Measurements from ENCODE around the gene CTBS.
A peak's percentile ranks its signal among the peaks of the same experiment; 100 is the strongest.
"Not testable (repeated sequence)": the region's sequence is repeated elsewhere in the genome, so short reads cannot be mapped to it uniquely, and the experiment has no call there.

Gene CTBS

GRCh38 chr1:84573967-84574842 lies at the start of gene CTBS:
CTBS (minus strand) TSS chr1:84574440; CDS start chr1:84574415, 25 bp downstream.
- peak; percentile 93 for DNase-seq (ENCODE audit: low read depth)

GRCh38 chr1:84621553-84621952 lies 47.3 kb upstream of the CTBS start:
- no peak for DNase-seq (ENCODE audit: low read depth)

- DNase-seq (ENCODE audit: low read depth), result peak; percentile 77
Observed at GRCh38 chr1:84620720-84621313, 46.6 kb upstream of the CTBS start.

GRCh38 chr1:84619383-84620102 lies 45.3 kb upstream of the CTBS start:
- DNase-seq (ENCODE audit: low read depth), result peak; percentile 90

GRCh38 chr1:84617349-84617748 lies 43.1 kb upstream of the CTBS start:
- DNase-seq (ENCODE audit: low read depth), result no peak

GRCh38 chr1:84615790-84616189 lies 41.5 kb upstream of the CTBS start:
- DNase-seq (ENCODE audit: low read depth), result no peak

GRCh38 chr1:84613887-84614286 lies 39.6 kb upstream of the CTBS start:
- DNase-seq (ENCODE audit: low read depth), result no peak

GRCh38 chr1:84613026-84613425 lies 38.8 kb upstream of the CTBS start:
- DNase-seq (ENCODE audit: low read depth), result peak; percentile 51

- DNase-seq (ENCODE audit: low read depth), result peak; percentile 74
Observed at GRCh38 chr1:84611796-84612195, 37.6 kb upstream of the CTBS start.

- no peak for DNase-seq (ENCODE audit: low read depth)
Observed at GRCh38 chr1:84611091-84611490, 36.9 kb upstream of the CTBS start.

- DNase-seq (ENCODE audit: low read depth), result no peak
Observed at GRCh38 chr1:84606977-84607376, 32.7 kb upstream of the CTBS start.

GRCh38 chr1:84605157-84605556 lies 30.9 kb upstream of the CTBS start:
- DNase-seq (ENCODE audit: low read depth), result no peak

- peak; percentile 73 for DNase-seq (ENCODE audit: low read depth)
Observed at GRCh38 chr1:84603941-84604830, 29.9 kb upstream of the CTBS start.

- DNase-seq (ENCODE audit: low read depth), result peak; percentile 37
Observed at GRCh38 chr1:84603223-84603622, 29.0 kb upstream of the CTBS start.

- DNase-seq (ENCODE audit: low read depth), result no peak
Observed at GRCh38 chr1:84600796-84601195, 26.6 kb upstream of the CTBS start.

GRCh38 chr1:84598846-84599741 lies 24.9 kb upstream of the CTBS start:
- peak; percentile 82 for DNase-seq (ENCODE audit: low read depth)

GRCh38 chr1:84598418-84598817 lies 24.2 kb upstream of the CTBS start:
- peak; percentile 37 for DNase-seq (ENCODE audit: low read depth)

- DNase-seq (ENCODE audit: low read depth), result no peak
Observed at GRCh38 chr1:84597011-84597410, 22.8 kb upstream of the CTBS start.

- DNase-seq (ENCODE audit: low read depth), result not testable (repeated sequence)
Observed at GRCh38 chr1:84594959-84595358, 20.7 kb upstream of the CTBS start.

GRCh38 chr1:84587099-84587498 lies 12.9 kb upstream of the CTBS start:
- no peak for DNase-seq (ENCODE audit: low read depth)

GRCh38 chr1:84585803-84586202 lies 11.6 kb upstream of the CTBS start:
- no peak for DNase-seq (ENCODE audit: low read depth)
